Loucy (cell line): ENCODE data around the gene DOK6.

Experiments
- CTCF ChIP-seq: fragments of 200-600 bp; sonication (generic); conservative IDR thresholded peaks from 2 replicates; pipeline ENCODE4 v1.5.1; 2014; ENCODE audit warnings: mild to moderate bottlenecking, antibody characterized with exemption, low read length
- EZH2phosphoT487 ChIP-seq: fragments of 200-600 bp; IDR thresholded peaks from 2 replicates; pipeline ENCODE4 v1.6.1; 2018; ENCODE audit warnings: antibody characterized with exemption, mild to moderate bottlenecking, moderate library complexity, borderline replicate concordance

DNA sequence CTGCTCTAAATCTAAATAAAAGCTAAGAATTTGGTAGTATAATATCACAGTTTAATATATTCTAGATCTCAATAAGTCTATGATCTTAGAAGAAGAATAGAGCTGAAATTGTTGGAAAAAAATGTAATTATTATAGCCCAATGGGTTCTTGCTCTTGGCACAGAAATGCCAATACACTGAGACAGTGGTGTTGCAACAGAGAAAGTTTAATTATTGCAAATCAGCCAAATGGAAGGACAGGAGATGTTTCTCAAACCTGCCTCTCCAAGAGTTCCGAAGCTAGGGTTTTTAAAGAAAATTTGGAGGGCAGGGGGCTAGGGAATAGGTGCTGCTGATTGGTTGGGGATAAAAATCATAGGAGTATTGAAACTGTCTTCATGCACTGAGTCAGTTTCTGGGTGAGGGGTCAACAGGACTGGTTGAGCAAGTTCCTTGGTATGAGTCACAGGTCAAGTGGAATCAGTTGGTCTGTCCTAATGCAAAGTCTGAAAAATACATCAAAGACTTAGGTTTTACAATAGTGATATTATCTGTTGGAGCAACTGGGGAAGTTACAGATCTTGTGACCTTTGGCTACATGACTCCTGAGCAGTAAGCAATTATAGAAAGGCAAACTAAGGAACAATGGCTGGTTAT, 318.3 kb downstream of the DOK6 start:
- TF ChIP-seq CTCF (no peak), EZH2phosphoT487 (no peak)
